ENCODE measurements around the gene GSTM2.
"Not testable (repeated sequence)": the region's sequence is repeated elsewhere in the genome, so short reads cannot be mapped to it uniquely, and the experiment has no call there.

GRCh38 chr1:109685399-109685798 is 17.5 kb downstream of the GSTM2 start:
- TF ChIP-seq REST (IDR thresholded peaks at IDR 0.05; ENCODE audit: insufficient read depth in 1 of 2, low read depth in 2 of 2, low read length in 1 of 2); CTCF (IDR thresholded peaks at IDR 0.05); POLR2AphosphoS5 (IDR thresholded peaks at IDR 0.05; ENCODE audit: low read depth, low read length): not testable (repeated sequence)

All from Panc1 (cell line).